ENCODE data around the gene PPP2R1B.

Gene PPP2R1B

GRCh38 chr11:111759376-111759775 lies 6.8 kb downstream of the PPP2R1B start:
- Histone ChIP-seq H3K4me3 (ENCODE audit: low read depth in 1 of 2, low read length in 1 of 2) (no peak overlapping the region), H3K27ac (no peak overlapping the region), H3K36me3 (peaks cover 34% of the 10 kb centered on the region), H3K4me1 (ENCODE audit: control insufficient read depth in 1 of 2, insufficient read depth in 1 of 2, low read depth in 1 of 2, low read length in 1 of 2) (no peaks in the 10 kb centered on the region), H3K27me3 (no peaks in the 10 kb centered on the region), H3K9me3 (no peaks in the 10 kb centered on the region)
- TF ChIP-seq, protein P1, sequence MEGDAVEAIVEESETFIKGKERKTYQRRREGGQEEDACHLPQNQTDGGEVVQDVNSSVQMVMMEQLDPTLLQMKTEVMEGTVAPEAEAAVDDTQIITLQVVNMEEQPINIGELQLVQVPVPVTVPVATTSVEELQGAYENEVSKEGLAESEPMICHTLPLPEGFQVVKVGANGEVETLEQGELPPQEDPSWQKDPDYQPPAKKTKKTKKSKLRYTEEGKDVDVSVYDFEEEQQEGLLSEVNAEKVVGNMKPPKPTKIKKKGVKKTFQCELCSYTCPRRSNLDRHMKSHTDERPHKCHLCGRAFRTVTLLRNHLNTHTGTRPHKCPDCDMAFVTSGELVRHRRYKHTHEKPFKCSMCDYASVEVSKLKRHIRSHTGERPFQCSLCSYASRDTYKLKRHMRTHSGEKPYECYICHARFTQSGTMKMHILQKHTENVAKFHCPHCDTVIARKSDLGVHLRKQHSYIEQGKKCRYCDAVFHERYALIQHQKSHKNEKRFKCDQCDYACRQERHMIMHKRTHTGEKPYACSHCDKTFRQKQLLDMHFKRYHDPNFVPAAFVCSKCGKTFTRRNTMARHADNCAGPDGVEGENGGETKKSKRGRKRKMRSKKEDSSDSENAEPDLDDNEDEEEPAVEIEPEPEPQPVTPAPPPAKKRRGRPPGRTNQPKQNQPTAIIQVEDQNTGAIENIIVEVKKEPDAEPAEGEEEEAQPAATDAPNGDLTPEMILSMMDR (IDR thresholded peaks at IDR 0.05): no peak

DNA sequence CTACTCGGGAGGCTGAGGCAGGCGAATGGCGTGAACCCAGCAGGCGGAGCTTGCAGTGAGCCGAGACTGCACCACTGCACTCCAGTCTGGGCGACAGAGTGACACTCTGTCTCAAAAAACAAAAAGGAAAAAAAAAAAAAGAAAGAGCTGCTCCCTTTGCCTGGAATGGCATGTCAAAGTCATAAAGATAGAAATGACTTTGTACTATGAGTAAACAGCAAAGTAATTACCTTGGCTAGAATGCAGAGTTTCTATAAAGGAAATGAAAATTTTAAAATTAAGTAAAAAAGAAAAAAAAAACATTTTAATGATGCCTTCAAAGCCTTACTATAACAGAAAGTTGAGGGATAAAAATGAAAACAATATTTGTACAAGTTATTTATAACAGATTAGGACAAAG lies 10.1 kb downstream of the PPP2R1B start:
- Histone ChIP-seq H3K27me3 (no peaks in the 10 kb centered on the region), H3K9me3 (no peaks in the 10 kb centered on the region), H3K4me3 (ENCODE audit: low read depth in 1 of 2, low read length in 1 of 2) (no peak overlapping the region), H3K4me1 (ENCODE audit: control insufficient read depth in 1 of 2, insufficient read depth in 1 of 2, low read depth in 1 of 2, low read length in 1 of 2) (no peaks in the 10 kb centered on the region), H3K36me3 (peaks cover 46% of the 10 kb centered on the region), H3K27ac (no peak overlapping the region)
- TF ChIP-seq, protein P1 (IDR thresholded peaks at IDR 0.05): no peak

DNA sequence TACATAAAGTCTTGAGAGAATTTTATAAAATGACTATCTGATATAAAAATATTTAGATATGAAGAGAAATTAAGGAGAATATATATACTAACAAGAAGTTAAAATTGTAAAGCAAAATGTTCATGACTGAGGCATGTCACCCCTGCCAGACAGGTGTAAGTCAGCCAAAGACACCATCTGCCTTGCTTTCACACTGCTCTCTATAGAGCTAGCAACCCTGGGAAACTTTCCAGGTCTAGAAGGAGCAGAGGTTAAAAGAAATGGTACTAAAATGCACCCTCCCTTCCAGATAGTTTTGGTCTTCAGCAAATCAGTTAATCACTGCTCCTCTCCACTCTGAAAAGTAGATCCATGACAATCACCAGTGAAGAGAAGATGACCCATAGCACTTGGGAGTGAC lies 16.5 kb downstream of the PPP2R1B start:
- H3K27ac ChIP-seq: no peak overlapping the region
- H3K4me3 ChIP-seq (ENCODE audit: low read depth in 1 of 2, low read length in 1 of 2): no peak overlapping the region
- no peaks in the 10 kb centered on the region for H3K27me3 ChIP-seq
- H3K36me3 ChIP-seq: peaks cover 68% of the 10 kb centered on the region
- H3K4me1 ChIP-seq (ENCODE audit: control insufficient read depth in 1 of 2, insufficient read depth in 1 of 2, low read depth in 1 of 2, low read length in 1 of 2): no peaks in the 10 kb centered on the region
- TF ChIP-seq, protein P1 (IDR thresholded peaks at IDR 0.05): no peak
- no peaks in the 10 kb centered on the region for H3K9me3 ChIP-seq

DNA sequence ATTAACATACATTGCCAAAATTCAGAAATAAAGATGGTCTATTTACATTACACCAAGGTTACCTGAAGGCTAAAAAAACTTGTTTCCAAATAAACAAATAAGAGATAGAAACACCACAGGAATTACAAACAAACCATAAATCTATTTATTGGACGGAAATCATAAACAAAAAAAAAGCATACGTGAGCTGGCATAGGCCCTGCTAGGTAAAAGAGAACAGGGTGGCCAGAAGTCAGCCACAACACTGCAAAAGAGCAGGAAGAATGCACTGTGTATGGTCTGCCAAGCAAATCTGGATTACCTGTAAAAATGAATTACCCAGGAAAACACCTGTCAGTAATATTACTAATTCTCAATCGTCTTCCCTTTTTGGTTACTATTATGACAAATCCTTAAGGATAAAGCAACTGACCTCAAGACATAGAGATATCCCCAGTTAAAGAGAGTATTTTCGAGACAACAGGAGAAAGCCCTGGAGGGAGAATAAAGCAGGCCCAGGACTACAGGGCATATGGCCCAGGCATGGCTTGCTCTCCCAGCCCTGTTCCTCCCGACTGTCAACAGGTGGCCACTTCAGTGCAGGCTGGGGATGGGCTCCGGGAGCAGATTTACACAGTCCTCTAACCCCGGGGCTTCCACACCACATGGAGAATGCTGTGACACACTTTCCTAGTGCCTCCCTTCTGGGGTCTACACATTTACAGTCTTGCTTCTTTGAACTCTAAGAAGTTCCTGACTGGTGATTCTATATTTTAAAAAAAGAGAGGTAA lies 18.0 kb downstream of the PPP2R1B start:
- Histone ChIP-seq H3K4me1 (ENCODE audit: control insufficient read depth in 1 of 2, insufficient read depth in 1 of 2, low read depth in 1 of 2, low read length in 1 of 2) (no peaks in the 10 kb centered on the region), H3K27ac (no peak overlapping the region), H3K27me3 (no peaks in the 10 kb centered on the region), H3K36me3 (peaks cover 74% of the 10 kb centered on the region), H3K4me3 (ENCODE audit: low read depth in 1 of 2, low read length in 1 of 2) (no peak overlapping the region), H3K9me3 (no peaks in the 10 kb centered on the region)
- TF ChIP-seq, protein P1 (IDR thresholded peaks at IDR 0.05): no peak

DNA sequence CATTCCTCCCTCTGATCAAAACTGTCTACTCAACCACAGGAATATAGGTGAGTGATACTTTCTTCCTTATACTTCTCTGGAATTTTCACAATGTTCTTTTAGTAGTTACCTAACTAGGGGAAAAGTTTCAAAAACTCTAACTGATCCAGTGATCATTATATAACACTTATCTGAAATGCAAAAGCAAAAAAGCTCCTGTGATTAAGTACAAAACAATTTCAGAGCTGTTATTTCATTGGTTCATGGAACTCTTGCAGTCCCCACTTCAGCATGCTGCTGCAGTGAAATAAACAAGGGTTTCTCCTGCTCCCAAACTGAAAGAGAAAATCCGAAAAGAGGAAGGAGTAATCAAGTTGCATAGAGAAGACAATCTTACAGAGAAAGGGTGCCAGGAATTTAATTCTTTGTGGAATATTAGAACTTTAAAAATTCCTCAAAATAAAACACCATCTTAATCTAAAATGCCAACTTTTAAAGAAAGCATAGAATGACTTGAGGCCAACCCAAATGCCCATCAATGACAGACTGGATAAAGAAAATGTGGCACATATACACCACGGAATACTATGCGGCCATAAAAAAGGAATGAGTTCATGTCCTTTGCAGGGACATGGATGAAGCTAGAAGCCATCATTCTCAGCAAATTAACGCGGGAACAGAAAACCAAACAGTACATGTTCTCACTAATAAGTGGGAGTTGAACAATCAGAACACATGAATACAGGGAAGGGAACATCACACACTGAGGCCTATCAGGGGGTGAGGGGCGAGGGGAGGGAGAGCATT lies 20.3 kb downstream of the PPP2R1B start:
- H3K36me3 ChIP-seq: peaks cover 78% of the 10 kb centered on the region
- H3K9me3 ChIP-seq: no peaks in the 10 kb centered on the region
- no peaks in the 10 kb centered on the region for H3K4me1 ChIP-seq (ENCODE audit: control insufficient read depth in 1 of 2, insufficient read depth in 1 of 2, low read depth in 1 of 2, low read length in 1 of 2)
- no peak overlapping the region for H3K27ac ChIP-seq
- H3K27me3 ChIP-seq: no peaks in the 10 kb centered on the region
- TF ChIP-seq, protein P1 (IDR thresholded peaks at IDR 0.05): no peak
- no peak overlapping the region for H3K4me3 ChIP-seq (ENCODE audit: low read depth in 1 of 2, low read length in 1 of 2)

Measured in neutrophil (primary cell).